K562 (cell line): ENCODE data around the gene AMBP. TPM values are rescaled to one million over a fixed set of nuclear protein-coding genes. Genes with fewer than 3 reads are reported as not detected.

Experiments
- ATAC-seq: fragments of 200-7000 bp; cut with Tn5 transposase; 3 replicates; pipeline ENCODE4 v1.9.1; 2020; ENCODE audit warnings: moderate library complexity
- BruUV-seq: library from RNA; stranded (reverse); fragments of 400-500 nt; replicated peaks from 2 replicates; lab custom pipeline; 2021; lab: Mats Ljungman, UMichigan
- CTCF ChIA-PET: fragments of 300-600 bp; formaldehyde crosslinking; extraction: SDS; loops from one replicate; lab custom pipeline; 2021; ENCODE audit warnings: low intra/inter-chr PET ratio; lab: Yijun Ruan, JAX
- POLR2A ChIA-PET: fragments of 300-600, 350-650 bp; sonication (Branson Sonifier 250); formaldehyde crosslinking; extraction: SDS; loops from one replicate; lab custom pipeline; 2021; ENCODE audit warnings: antibody characterized with exemption, inconsistent platforms; lab: Yijun Ruan, JAX
- DNase-seq, 4 experiments: peaks; one replicate each; pipeline versions ENCODE4 v3.0.0 to v3.0.0-alpha.2; 2011 to 2018; ENCODE audit warnings: low spot score in 3 of 4, mixed read lengths in 3 of 4; ENCODE audit errors: extremely low read depth in 1 of 4
- FAIRE-seq: peaks from 2 replicates; lab custom pipeline; 2011; peaks lifted over from hg19 to GRCh38; lab: Jason Lieb, UNC
- H2AFZ ChIP-seq: 2 replicates; pipeline ENCODE4 v1.6.0; 2011; ENCODE audit warnings: low read depth, low read length, control low read depth, inconsistent platforms
- H3K27ac ChIP-seq: fragments of 200-600 bp; 3 replicates; pipeline ENCODE4 v1.8.0; 2011; ENCODE audit warnings: low read depth, mild to moderate bottlenecking, control low read depth, inconsistent platforms, low read length, moderate library complexity, mixed read lengths; ENCODE audit errors: extremely low read depth
- H3K27me3 ChIP-seq, 2 experiments: fragments of 300-600 bp in 1 of 2; 2 replicates in 1 of 2; 3 replicates in 1 of 2; pipeline versions ENCODE4 v1.6.0 to v1.8.0; 2011; ENCODE audit warnings: inconsistent platforms in 2 of 2, low read length in 2 of 2, mild to moderate bottlenecking in 1 of 2, mixed read lengths in 1 of 2, moderate library complexity in 1 of 2; ENCODE audit not compliant: control insufficient read depth in 2 of 2, insufficient read depth in 2 of 2
- H3K36me3 ChIP-seq: fragments of 300-600 bp; 3 replicates; pipeline ENCODE4 v1.8.0; 2011; ENCODE audit warnings: mild to moderate bottlenecking, low read length, inconsistent platforms; ENCODE audit not compliant: control insufficient read depth, insufficient read depth
- H3K4me1 ChIP-seq, 2 experiments: fragments of 200-600 bp in 1 of 2; replicated peaks in 1 of 2; 2 replicates in 1 of 2; 3 replicates in 1 of 2; pipeline versions ENCODE4 v1.5.1 to v1.8.0; 2011; ENCODE audit warnings: inconsistent platforms in 2 of 2, low read length in 2 of 2, mild to moderate bottlenecking in 1 of 2, mixed read lengths in 1 of 2, moderate library complexity in 1 of 2; ENCODE audit not compliant: control insufficient read depth in 2 of 2, insufficient read depth in 2 of 2
- H3K4me2 ChIP-seq: 2 replicates; pipeline ENCODE4 v1.6.1; 2011; ENCODE audit warnings: low read length, control low read depth, inconsistent platforms, mixed read lengths; ENCODE audit not compliant: insufficient read depth
- H3K4me3 ChIP-seq: fragments of 200-600 bp; sonication (generic), shearing (Covaris generic); 2 replicates; pipeline ENCODE4 v1.5.1; 2016; ENCODE audit warnings: control low read depth, inconsistent platforms
- H3K79me2 ChIP-seq: fragments of 200-600 bp; 3 replicates; pipeline ENCODE4 v1.8.0; 2011; ENCODE audit warnings: low read length, inconsistent platforms; ENCODE audit not compliant: control insufficient read depth, insufficient read depth
- H3K9ac ChIP-seq, 2 experiments: 2 replicates each; pipeline versions ENCODE4 v1.6.0 to v1.6.1; 2011; ENCODE audit warnings: low read depth in 2 of 2, low read length in 2 of 2, control low read depth in 1 of 2, inconsistent platforms in 1 of 2, mild to moderate bottlenecking in 1 of 2, mixed read lengths in 1 of 2; ENCODE audit not compliant: insufficient read depth in 1 of 2
- H3K9me1 ChIP-seq: one replicate; pipeline ENCODE4 v1.6.0; 2011; ENCODE audit warnings: inconsistent platforms, mild to moderate bottlenecking, low read length, moderate library complexity; ENCODE audit not compliant: control insufficient read depth, insufficient read depth
- H3K9me3 ChIP-seq: replicated peaks from 2 replicates; pipeline ENCODE4 v1.5.1; 2011; ENCODE audit warnings: low read depth, low read length, inconsistent platforms; ENCODE audit not compliant: control insufficient read depth, insufficient read depth
- H4K20me1 ChIP-seq: replicated peaks from 2 replicates; pipeline ENCODE4 v1.6.1; 2011; ENCODE audit warnings: low read length, inconsistent platforms, mixed read lengths; ENCODE audit not compliant: control insufficient read depth, insufficient read depth
- TSC22D4 ChIP-seq: fragments of 450-650 bp; IDR thresholded peaks from 2 replicates; pipeline ENCODE4 v1.6.1; 2016; ENCODE audit warnings: missing genetic modification characterization, missing biosample characterization, control low read depth
- ZC3H11A ChIP-seq: IDR thresholded peaks from 2 replicates; pipeline ENCODE4 v1.6.1; 2012; ENCODE audit warnings: low read depth, low read length, improper control_type of control experiment
- WGBS: fragments of 100-300 bp; shearing (Covaris generic); methylation state at CpG from one replicate; pipeline ENCODE4 v1.1.6; 2016; ENCODE audit warnings: low coverage, mixed read lengths; ENCODE audit not compliant: insufficient coverage; ENCODE audit errors: missing lambda C conversion rate; 5-methylcytosine and 5-hydroxymethylcytosine counted together
- in situ Hi-C: fragments of 300-500 bp; cut with MboI; formaldehyde crosslinking; loops from 4 replicates; pipeline ENCODE4 v1.15.0; 2018; ENCODE audit warnings: inconsistent platforms, mixed read lengths
- intact Hi-C: fragments of 100-400 bp; cut with micrococcal nuclease; formaldehyde crosslinking; loops from 2 replicates; pipeline ENCODE4 v1.14.2; 2022
- polyA plus RNA-seq, 8 experiments: library from polyadenylated mRNA; depleted of rRNA in 4 of 8; stranded (reverse) in 5 of 8; unstranded in 3 of 8; fragments of >200 nt; fragmentation: Nextera tagmentation in 2 of 8; fragmentation: Illumina TruSeq in 1 of 8; extraction: Ambion mirVana in 2 of 8; extraction: Trizol in 1 of 8; gene quantifications; 2 replicates each; pipeline versions ENCODE4 v1.2.1 to v1.2.3, GENCODE V29; 2011 to 2014; ENCODE audit warnings: inconsistent platforms in 1 of 8, missing spikeins in 1 of 8
- total RNA-seq, 7 experiments: library from RNA; depleted of rRNA in 6 of 7; stranded (reverse); fragments of >200 nt in 6 of 7; fragmentation: Illumina TruSeq in 2 of 7; extraction: Trizol in 2 of 7; gene quantifications; 2 replicates each; pipeline versions ENCODE4 v1.2.1 to v1.2.3, GENCODE V29; 2011 to 2021; ENCODE audit warnings: low replicate concordance in 1 of 7

The AMBP gene
- total and polyA plus RNA-seq, 9 of the 15 experiments (the other 6 are each of a cell fraction or from before 2014, with no cell fraction given) = 1.3 TPM; not detected in 8

- Histone ChIP-seq H2AFZ (no peak overlapping the region), H4K20me1 (no peaks in the 10 kb centered on the region), H3K4me3 (no peak overlapping the region), H3K4me2 (no peak overlapping the region), H3K27ac (no peak overlapping the region), H3K27me3 (peaks cover 14 to 47% of the 10 kb centered on the region in 2 experiments; a peak in 3 of 5 replicates), H3K9me1 (no peaks in the 10 kb centered on the region), H3K4me1 (no peaks in the 10 kb centered on the region), H3K9ac (no peak overlapping the region), H3K79me2 (no peaks in the 10 kb centered on the region), H3K36me3 (no peaks in the 10 kb centered on the region), H3K9me3 (no peaks in the 10 kb centered on the region)
- ChIA-PET POLR2A (no interaction called here), CTCF (no interaction called here)
- under 1% methylated on average over 8 of the region's 9 CpGs for WGBS
- FAIRE-seq (no peak), DNase-seq (no peak), ATAC-seq (no peak)
- in situ Hi-C loops = no loop called here
- BruUV-seq = no TSS peak
- intact Hi-C loops = no loop called here
- no peak for TF ChIP-seq ZC3H11A
- TF ChIP-seq TSC22D4 (tag) = no peak
Observed at GRCh38 chr9:114119242-114120191, 41.4 kb upstream of the AMBP start.
